NCI-H146 treated with DMSO at 0.1 percent for 48 hours (cell line): ENCODE data around the gene P4HB.
"Not testable (repeated sequence)": the region's sequence is repeated elsewhere in the genome, so short reads cannot be mapped to it uniquely, and the experiment has no call there.

ENCODE experiments used
- DNase-seq: peaks from one replicate; lab custom pipeline; 2025; ENCODE audit not compliant: unreplicated experiment; lab: John Stamatoyannopoulos, UW

P4HB gene

DNA sequence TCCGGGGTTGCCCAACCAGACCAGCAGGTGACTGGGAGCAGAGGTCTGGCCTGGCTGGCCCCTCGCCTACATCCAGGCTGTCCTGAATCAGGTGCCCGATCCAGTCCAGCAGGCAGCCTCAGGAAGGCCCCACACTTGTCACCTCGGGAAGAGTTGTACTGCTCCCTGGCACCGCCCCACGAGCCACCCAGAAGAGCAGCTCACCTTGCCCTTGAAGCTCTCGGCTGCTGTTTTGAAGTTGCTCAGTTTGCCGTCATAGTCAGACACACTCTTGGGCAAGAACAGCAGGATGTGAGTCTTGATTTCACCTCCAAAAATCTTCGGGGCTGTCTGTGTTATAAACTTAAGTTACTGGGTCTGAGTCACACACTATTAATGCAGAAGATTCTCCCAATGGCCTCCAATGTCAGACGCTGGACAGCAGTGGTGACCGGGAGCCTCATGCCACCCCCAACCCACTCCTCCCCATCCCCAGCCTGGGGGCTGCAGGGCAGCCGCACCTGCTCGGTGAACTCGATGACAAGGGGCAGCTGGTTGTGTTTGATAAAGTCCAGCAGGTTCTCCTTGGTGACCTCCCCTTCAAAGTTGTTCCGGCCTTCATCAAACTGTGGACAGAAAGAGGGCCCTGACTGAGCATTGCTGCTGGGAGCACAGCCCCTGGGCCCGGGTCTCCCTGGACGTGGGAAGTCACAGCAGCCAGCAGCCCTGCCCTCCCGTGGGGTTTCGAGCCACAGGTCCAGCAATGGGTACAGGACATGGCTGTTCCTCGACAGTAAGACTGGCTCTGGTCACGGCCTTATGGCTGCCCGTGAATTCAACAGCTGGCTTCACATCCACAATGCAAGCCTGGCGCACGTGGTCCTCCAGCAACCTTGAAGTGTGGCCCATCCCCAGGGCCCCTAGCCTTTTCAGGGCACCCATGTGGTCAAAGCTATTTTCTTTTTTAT is 13.3 kb downstream of the P4HB start:
- DNase-seq = no peak

GRCh38 chr17:81845881-81846742 is 14.2 kb downstream of the P4HB start:
- no peak for DNase-seq

DNA sequence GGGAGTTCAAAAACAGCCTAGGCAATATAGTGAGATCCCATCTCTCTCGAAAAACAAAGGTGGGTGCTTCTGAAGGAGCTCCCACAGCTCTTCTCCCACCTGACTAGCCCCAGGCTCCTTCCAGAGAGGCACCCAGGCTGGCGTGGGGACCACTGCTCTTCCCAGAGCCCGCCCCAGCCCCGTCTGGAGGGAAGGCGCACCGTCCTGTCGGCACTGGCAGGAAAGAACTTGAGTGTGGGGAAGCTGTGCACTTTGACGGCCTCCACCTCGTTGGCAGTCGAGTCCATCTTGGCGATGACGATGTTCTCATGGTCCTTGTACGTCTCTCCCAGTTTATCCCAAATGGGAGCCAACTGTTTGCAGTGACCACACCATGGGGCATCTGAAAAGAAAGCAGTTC is 15.0 kb downstream of the P4HB start:
- DNase-seq = no peak

DNA sequence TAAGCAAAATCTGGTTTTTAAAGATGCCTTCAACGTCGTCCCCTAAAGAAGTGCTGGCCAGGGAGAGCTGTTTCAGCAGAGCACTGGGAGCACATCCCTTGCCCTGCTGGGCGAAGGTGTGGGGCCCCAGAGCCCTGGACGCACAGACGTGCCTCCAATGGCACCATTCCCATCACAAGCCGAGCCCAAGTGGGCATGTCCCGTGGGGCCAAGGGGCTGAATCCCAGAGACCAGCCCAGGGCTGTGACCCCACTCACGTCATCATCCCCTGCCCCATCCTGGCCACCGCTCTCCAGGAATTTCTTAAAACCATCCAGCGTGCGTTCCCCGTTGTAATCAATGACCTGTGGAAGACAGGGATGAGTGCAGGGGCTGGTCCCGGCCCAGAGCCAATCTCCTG is 15.4 kb downstream of the P4HB start:
- DNase-seq = no peak

DNA sequence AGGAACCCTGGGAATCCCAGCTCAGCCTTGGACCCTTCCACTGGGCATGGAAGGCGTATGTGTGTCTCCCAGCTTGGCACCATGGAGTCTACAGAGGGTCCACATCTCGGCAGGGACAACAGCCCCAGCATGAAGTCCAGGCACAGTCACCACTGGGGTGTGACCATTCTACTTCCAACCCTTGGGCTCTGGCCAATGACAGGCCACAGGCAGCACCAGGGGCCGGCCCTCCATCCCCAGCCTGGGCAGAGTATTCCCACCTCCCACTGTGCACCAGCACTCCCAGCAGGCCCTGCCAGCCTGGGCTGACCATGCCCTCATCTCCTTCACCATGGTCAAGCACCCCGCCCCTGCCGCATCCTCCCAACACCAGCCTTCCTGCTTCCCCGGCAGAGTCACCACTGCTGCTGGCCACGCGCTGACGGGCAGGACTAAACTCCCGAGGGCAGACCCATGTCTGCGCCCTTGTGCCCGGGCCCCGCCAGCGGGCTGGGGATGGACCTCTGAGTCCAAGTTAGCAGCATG is 15.9 kb downstream of the P4HB start:
- DNase-seq = no peak

- DNase-seq = no peak
Measured at GRCh38 chr17:81843713-81844326, 16.5 kb downstream of the P4HB start.

- no peak for DNase-seq
Measured at GRCh38 chr17:81842725-81843504, 17.4 kb downstream of the P4HB start.

- DNase-seq = no peak
Measured at GRCh38 chr17:81842378-81842724, 18.0 kb downstream of the P4HB start.

GRCh38 chr17:81841866-81842265 is 18.5 kb downstream of the P4HB start:
- no peak for DNase-seq

GRCh38 chr17:81840826-81841778 is 19.2 kb downstream of the P4HB start:
- no peak for DNase-seq

DNA sequence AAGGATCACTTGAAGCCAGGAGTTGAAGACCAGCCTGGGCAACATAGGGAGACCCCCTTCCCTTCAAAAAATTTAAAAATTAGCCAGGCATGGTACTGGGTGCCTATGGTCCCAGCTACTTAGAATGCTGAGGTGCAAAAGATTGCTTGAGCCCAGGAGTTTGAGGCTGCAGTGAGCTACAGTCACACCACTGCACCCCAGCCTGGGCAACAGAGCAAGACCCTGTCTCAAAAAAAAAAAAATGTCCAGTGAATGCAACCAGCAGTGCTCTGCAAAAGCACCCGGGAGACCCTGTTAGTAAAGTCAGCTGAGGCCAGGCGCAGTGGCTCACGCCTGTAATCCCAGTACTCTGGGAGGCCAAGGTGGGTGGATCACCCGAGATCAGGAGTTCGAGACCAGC is 20.3 kb downstream of the P4HB start:
- DNase-seq = not testable (repeated sequence)

DNA sequence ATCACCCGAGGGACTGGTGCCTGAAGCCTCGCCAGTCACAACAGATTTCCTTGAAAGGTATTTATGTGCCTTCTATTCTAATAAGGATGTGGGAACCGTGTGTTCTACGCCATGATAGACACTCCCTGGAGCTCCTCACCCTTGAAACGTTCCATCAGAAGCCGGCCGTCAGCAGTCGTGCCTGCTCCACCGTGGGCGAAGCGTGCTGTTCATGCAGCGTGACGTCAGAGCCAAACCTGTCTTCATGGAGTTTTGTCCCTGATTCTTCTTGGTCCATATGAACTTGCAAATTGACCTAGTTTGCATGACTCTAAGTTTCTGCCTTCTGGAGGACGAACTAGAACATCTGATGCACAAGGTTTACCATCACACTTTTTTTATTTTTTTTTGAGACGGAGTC is 21.0 kb downstream of the P4HB start:
- no peak for DNase-seq

DNA sequence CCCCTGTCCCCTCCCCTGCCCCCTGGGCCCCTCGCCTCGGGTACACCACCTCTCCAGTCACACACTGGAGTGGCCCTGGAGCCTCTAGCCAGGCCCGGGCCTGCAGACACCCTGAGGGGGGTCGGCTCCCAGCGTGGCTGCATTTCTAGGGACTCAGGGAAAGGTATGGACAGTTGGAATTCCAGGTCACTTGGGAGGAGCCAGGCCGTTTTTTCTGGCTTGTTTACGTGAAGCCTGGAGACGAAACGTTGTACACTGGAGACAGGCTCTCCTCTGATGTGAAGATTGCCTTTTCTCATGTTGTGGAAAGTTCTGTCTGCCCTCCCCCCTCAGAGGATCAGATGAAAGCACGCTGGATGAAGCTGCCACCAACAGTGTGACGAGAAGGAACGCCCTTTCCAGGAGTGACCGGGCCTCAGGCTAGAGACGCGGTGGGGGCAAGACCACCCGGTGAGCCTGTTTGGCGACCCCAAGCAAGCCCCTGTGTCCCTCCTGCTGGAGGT is 21.5 kb downstream of the P4HB start:
- no peak for DNase-seq

- no peak for DNase-seq
Measured at GRCh38 chr17:81837641-81838040, 22.7 kb downstream of the P4HB start.

DNA sequence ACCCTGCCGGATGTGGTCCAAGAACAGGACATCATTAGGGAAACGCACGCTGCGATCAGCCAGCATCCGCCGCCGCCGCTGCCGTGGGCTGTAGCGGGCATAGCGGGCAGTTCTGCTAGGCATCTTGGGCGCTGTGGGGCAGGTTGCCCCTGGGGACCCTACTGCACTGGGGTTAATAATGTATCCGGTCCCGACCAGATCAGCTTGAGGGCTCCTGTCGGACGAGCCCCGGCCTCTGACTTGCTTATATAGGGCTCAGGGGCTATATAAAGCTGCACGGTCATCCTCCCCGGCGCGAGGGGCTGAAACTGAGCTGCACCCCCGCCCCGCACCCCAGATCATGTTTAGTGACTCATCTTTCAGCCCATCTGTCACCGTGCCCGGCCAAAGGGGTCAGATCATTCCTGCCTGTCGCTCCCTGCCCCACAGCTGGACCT is 25.5 kb downstream of the P4HB start, which contains the start of gene PPP1R27:
Gene PPP1R27 (minus strand): TSS at position 220 of the 437 bp plus-strand sequence. CDS start 97 bp downstream, at position 123.
- DNase-seq = no peak

DNA sequence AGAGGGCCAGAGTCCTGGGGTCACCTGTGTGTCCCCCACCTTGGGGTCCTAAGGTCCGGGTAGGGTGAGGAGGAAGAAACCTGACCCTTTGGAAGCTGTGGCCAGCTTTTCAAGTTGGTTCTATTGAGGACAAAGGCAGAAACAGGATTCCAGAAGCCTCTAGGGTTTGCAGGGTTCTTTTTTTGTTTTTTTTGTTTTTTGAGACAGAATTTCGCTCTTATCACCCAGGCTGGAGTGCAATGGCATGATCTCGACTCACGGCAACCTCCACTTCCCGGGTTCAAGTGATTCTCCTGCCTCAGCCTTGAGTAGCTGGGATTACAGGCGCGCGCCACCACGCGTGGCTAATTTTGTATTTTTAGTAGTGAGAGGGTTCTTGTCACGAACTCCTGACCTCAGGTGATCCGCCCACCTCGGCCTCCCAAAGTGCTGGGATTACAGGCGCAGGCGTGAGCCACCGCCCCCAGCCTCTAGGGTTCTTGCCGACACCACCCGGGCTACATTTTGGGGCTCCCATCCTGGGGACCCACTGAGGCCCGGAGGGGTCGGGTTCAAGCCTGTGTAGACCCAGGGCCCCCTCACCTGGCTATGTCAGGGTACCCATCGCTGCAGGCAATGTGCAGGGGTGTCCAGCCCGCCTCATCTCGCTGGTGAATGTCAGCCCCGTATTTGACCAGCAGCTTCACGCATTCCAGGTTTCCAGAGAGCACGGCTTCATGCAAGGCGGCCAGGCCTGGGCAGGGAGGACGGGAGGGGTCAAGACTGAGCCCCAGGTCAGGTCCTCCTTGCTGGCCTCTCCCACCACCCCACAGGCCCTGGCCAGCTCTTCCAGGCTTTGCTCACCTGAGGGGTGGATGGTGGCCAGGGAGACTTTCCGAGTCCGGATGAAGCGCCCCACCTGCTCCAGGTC is 26.2 kb downstream of the P4HB start:
- no peak for DNase-seq

- peak; percentile 73 for DNase-seq
Measured at GRCh38 chr17:81833160-81833920, 27.0 kb downstream of the P4HB start, which contains the start of gene MCRIP1. MCRIP1 (minus strand) TSS chr17:81833291; CDS start chr17:81824506, 8,785 bp downstream.
